Mammary epithelial cell (primary cell): ENCODE data around the gene ATP7B.

ENCODE experiments used
- EZH2 ChIP-seq: IDR thresholded peaks from 2 replicates; pipeline ENCODE4 v1.6.1; 2012; ENCODE audit warnings: low read length, inconsistent platforms, borderline replicate concordance
- TF ChIP-seq, protein P1 (sequence below), 2 donors: IDR thresholded peaks in 1 of 2; conservative IDR thresholded peaks in 1 of 2; 2 replicates each; pipeline ENCODE4 v1.5.1; 2011 to 2012; ENCODE audit warnings: inconsistent platforms in 2 of 2, low read length in 2 of 2, mild to moderate bottlenecking in 2 of 2, control low read depth in 1 of 2, low read depth in 1 of 2; ENCODE audit not compliant: insufficient read depth in 1 of 2; ENCODE audit errors: extremely low read depth in 1 of 2

DNA sequence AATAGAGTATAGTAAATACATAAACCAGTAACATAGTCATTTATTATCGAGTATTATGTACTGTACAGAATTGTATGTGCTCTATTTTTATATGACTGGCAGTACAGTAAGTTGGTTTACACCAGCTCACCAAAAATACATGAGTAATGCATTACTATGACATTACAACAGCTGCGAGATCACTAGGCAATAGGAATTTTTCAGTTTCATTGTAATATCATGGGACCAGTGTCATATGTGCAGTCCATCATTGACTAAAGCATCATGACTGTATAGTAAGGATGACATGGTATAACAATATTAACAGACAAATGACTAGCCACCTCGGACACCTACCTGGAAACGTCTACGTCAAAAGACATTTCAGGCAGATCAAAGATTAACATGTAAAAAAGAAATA is 33.6 kb downstream of the ATP7B start:
- TF ChIP-seq, protein P1, sequence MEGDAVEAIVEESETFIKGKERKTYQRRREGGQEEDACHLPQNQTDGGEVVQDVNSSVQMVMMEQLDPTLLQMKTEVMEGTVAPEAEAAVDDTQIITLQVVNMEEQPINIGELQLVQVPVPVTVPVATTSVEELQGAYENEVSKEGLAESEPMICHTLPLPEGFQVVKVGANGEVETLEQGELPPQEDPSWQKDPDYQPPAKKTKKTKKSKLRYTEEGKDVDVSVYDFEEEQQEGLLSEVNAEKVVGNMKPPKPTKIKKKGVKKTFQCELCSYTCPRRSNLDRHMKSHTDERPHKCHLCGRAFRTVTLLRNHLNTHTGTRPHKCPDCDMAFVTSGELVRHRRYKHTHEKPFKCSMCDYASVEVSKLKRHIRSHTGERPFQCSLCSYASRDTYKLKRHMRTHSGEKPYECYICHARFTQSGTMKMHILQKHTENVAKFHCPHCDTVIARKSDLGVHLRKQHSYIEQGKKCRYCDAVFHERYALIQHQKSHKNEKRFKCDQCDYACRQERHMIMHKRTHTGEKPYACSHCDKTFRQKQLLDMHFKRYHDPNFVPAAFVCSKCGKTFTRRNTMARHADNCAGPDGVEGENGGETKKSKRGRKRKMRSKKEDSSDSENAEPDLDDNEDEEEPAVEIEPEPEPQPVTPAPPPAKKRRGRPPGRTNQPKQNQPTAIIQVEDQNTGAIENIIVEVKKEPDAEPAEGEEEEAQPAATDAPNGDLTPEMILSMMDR (conservative IDR thresholded peaks at IDR 0.05 in 1 of 2, IDR thresholded peaks at IDR 0.05 in 1 of 2; ENCODE audit: extremely low read depth in 1 of 2, insufficient read depth in 1 of 2, low read depth in 1 of 2, low read length in 2 of 2) = no peak
- TF ChIP-seq EZH2 = no peak
